Gastroesophageal sphincter (tissue), 4 donors: ENCODE results near the gene KLHL17. TPM values are rescaled to one million over a fixed set of nuclear protein-coding genes. Genes with fewer than 3 reads are reported as not detected.
"Not testable (repeated sequence)": the region's sequence is repeated elsewhere in the genome, so short reads cannot be mapped to it uniquely, and the experiment has no call there.

Experiments
- ATAC-seq: fragments of 150-250 bp; one replicate; pipeline ENCODE4 v1.9.1; 2016; ENCODE audit warnings: mild to moderate bottlenecking, moderate library complexity
- H3K27ac ChIP-seq, 4 donors: fragments of 200-600 bp; sonication (generic) in 3 of 4; 1 replicate in 3 of 4; 2 replicates in 1 of 4; pipeline ENCODE4 v1.5.1; 2016 to 2019
- H3K27me3 ChIP-seq: fragments of 200-600 bp; sonication (generic); one replicate; pipeline ENCODE4 v1.5.1; 2019
- H3K36me3 ChIP-seq, 2 donors: fragments of 200-600 bp; sonication (generic); one replicate each; pipeline ENCODE4 v1.5.1; 2019; ENCODE audit warnings: control low read depth in 1 of 2
- H3K4me1 ChIP-seq, 3 donors: fragments of 200-600 bp; sonication (generic); 1 replicate in 2 of 3; 2 replicates in 1 of 3; pipeline ENCODE4 v1.5.1; 2016 to 2019; ENCODE audit warnings: control low read depth in 2 of 3
- H3K4me3 ChIP-seq, 2 donors: fragments of 200-600 bp; sonication (generic); one replicate each; pipeline ENCODE4 v1.5.1; 2019; ENCODE audit warnings: mild to moderate bottlenecking in 1 of 2, moderate library complexity in 1 of 2
- H3K9me3 ChIP-seq, 3 donors: fragments of 200-600 bp; sonication (generic); one replicate each; pipeline ENCODE4 v1.5.1; 2017 to 2019; ENCODE audit warnings: control low read depth in 2 of 3
- EP300 ChIP-seq: sonication (generic); formaldehyde crosslinking; IDR thresholded peaks from one replicate; pipeline ENCODE4 v1.6.1; 2017; ENCODE audit warnings: antibody characterized with exemption, mild to moderate bottlenecking
- POLR2A ChIP-seq, 2 donors: fragments of 450-650 bp; IDR thresholded peaks; one replicate each; pipeline ENCODE4 v1.6.1; 2017; ENCODE audit warnings: antibody characterized with exemption in 2 of 2, mild to moderate bottlenecking in 2 of 2, moderate library complexity in 1 of 2
- POLR2AphosphoS5 ChIP-seq: sonication (generic); formaldehyde crosslinking; IDR thresholded peaks from one replicate; pipeline ENCODE4 v1.6.1; 2017; ENCODE audit warnings: antibody characterized with exemption
- WGBS, 2 donors: methylation state at CpG; one replicate each; pipeline ENCODE4 v1.1.5; 2018; ENCODE audit warnings: low coverage in 1 of 2; 5-methylcytosine and 5-hydroxymethylcytosine counted together
- total RNA-seq, 4 donors: library from RNA; depleted of rRNA; stranded (reverse); fragments of >200 nt; gene quantifications; one replicate each; pipeline ENCODE4 v1.1.0, GENCODE V29; 2016
- TF ChIP-seq, protein P1 (sequence below), 4 experiments: fragments of 200-600 bp in 2 of 4; fragments of 450-650 bp in 2 of 4; sonication (generic) in 1 of 4; IDR thresholded peaks; one replicate each; pipeline ENCODE4 v1.5.1; 2017 to 2019; ENCODE audit warnings: antibody characterized with exemption in 4 of 4, mild to moderate bottlenecking in 2 of 4, moderate library complexity in 2 of 4

Gene KLHL17
- total RNA-seq, 4 donors from 2014 or later, result 3.6 to 12.0 (median 10.1) TPM

DNA sequence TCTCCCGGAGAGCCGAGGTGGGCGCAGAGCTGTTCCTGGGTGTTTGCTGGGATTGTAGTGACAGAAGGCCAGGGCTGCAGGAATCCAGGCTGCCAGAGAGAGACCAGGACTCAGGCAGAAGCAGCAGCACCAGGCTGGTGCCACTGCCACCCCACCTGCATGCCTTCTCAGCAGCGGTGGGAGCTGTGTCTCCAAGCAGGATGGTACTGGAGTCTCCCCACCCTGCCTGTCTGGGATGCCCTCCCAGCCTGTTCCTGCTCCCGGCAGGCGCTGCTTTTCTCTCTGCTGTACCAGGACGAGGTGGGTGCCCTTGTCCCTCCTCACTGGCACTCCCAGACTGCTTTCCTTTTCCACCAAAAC lies 44.0 kb downstream of the KLHL17 start:
- H3K27ac ChIP-seq, result no peak overlapping the region
- 0% methylated on average over 1 of the region's 7 CpGs; no CpG with 5 or more reads in 1 of the 2 donors for WGBS, 2 donors
- H3K27me3 ChIP-seq, result peaks cover 25% of the 10 kb centered on the region

DNA sequence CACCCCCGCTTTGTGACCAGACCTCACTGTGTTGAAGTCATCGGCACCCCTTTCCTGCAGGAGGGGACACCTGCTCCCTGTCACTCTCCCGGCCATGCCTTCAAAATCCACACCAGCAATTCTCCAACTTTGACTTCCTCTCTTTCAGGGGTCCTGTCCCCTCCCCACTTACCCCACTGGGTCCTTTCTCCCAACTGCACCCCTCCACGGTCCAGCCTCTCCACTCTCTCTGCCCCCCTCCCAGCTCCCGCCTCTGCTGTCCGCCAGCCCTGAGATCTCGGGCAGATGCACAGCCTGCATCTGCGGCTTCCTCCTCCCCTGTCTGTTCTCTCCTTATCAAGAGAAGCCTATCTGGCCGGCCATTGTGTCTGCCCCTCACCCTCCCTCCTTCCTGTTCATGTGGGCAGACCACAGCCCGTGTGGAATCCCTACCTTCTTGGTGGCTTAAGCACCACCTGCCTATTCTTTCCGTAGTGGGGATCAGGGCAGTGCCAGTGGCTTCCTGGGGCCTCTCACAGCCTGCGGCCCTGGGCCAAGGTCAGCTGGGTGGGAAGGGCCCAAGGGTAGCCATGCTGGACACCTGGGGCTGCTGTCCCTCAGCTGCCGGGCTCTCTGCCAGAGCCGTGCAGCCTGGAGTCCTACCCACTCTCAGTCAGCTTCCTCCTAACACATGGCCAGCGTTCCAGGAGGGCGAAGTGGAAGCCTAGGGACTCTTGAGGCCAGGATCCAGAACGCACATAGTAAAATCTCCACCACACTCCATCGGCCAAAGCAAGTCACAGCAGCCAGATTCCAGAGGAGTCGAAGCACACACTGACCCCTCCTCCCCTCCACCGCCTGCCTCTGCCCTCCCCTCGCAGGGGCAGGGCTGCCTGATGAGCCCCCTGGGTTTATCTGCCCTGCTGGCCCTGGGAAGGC lies 44.7 kb downstream of the KLHL17 start:
- 25 to 68% methylated on average over 4 to 15 of the region's 21 CpGs for WGBS, 2 donors
- ATAC-seq, result no peak
- TF ChIP-seq EP300 (no peak), POLR2A (IDR thresholded peaks at IDR 0.05) (no peak), POLR2AphosphoS5 (no peak)
- TF ChIP-seq, protein P1, sequence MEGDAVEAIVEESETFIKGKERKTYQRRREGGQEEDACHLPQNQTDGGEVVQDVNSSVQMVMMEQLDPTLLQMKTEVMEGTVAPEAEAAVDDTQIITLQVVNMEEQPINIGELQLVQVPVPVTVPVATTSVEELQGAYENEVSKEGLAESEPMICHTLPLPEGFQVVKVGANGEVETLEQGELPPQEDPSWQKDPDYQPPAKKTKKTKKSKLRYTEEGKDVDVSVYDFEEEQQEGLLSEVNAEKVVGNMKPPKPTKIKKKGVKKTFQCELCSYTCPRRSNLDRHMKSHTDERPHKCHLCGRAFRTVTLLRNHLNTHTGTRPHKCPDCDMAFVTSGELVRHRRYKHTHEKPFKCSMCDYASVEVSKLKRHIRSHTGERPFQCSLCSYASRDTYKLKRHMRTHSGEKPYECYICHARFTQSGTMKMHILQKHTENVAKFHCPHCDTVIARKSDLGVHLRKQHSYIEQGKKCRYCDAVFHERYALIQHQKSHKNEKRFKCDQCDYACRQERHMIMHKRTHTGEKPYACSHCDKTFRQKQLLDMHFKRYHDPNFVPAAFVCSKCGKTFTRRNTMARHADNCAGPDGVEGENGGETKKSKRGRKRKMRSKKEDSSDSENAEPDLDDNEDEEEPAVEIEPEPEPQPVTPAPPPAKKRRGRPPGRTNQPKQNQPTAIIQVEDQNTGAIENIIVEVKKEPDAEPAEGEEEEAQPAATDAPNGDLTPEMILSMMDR (IDR thresholded peaks at IDR 0.05), result no peak
- Histone ChIP-seq H3K36me3 (peaks cover 0 to 3% of the 10 kb centered on the region in 2 donors), H3K4me3 (no peak overlapping the region), H3K27ac (no peak overlapping the region), H3K4me1 (peaks cover 0 to 42% (median 13%) of the 10 kb centered on the region in 3 donors), H3K27me3 (peaks cover 19% of the 10 kb centered on the region), H3K9me3 (no peaks in the 10 kb centered on the region)

More for the DNA sequence above, 44.0 kb downstream of the KLHL17 start:
- H3K4me1 ChIP-seq, result peaks cover 0 to 49% (median 13%) of the 10 kb centered on the region in 3 donors
- H3K4me3 ChIP-seq, result no peak overlapping the region
- no peaks in the 10 kb centered on the region for H3K9me3 ChIP-seq
- peaks cover 0 to 3% of the 10 kb centered on the region in 2 donors for H3K36me3 ChIP-seq
- TF ChIP-seq POLR2A (IDR thresholded peaks at IDR 0.05), result no peak
- ATAC-seq, result no peak

DNA sequence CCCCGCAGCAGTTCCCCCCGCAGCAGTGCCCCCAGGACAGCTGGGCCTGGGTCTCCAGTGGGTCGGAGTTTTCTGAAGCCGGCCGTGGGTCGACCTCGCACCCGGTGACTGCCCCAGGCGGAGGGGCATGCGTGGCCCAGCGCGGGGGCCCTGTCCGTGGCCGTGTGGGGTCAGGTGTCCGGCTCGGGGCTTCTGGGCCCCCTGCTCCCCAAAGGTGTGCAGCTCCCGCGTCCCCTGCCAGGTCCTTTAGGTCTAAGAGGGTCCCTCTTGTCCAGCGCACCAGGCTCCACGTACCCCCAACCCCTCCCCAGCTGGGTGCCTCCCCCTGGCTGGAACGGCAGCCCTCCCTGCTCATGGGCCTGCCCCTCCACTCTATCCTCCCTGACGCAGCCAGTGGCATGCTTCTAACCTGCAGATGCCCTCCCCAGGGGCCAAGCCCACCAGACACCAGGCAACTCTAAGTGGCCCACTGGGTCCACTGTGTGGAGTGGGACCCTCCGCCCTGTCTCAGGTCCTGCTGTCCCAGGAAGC lies 45.5 kb downstream of the KLHL17 start:
- Histone ChIP-seq H3K4me3 (no peak overlapping the region), H3K36me3 (peaks cover 0 to 3% of the 10 kb centered on the region in 2 donors), H3K4me1 (peaks cover 0 to 34% (median 13%) of the 10 kb centered on the region in 3 donors), H3K9me3 (no peaks in the 10 kb centered on the region), H3K27ac (no peak overlapping the region), H3K27me3 (peaks cover 15% of the 10 kb centered on the region)
- no peak for ATAC-seq
- WGBS, 2 donors, result no CpG with 5 or more reads among the region's 23 CpGs
- TF ChIP-seq, protein P1 (IDR thresholded peaks at IDR 0.05), result no peak
- TF ChIP-seq POLR2AphosphoS5 (no peak), EP300 (no peak), POLR2A (IDR thresholded peaks at IDR 0.05) (no peak)

DNA sequence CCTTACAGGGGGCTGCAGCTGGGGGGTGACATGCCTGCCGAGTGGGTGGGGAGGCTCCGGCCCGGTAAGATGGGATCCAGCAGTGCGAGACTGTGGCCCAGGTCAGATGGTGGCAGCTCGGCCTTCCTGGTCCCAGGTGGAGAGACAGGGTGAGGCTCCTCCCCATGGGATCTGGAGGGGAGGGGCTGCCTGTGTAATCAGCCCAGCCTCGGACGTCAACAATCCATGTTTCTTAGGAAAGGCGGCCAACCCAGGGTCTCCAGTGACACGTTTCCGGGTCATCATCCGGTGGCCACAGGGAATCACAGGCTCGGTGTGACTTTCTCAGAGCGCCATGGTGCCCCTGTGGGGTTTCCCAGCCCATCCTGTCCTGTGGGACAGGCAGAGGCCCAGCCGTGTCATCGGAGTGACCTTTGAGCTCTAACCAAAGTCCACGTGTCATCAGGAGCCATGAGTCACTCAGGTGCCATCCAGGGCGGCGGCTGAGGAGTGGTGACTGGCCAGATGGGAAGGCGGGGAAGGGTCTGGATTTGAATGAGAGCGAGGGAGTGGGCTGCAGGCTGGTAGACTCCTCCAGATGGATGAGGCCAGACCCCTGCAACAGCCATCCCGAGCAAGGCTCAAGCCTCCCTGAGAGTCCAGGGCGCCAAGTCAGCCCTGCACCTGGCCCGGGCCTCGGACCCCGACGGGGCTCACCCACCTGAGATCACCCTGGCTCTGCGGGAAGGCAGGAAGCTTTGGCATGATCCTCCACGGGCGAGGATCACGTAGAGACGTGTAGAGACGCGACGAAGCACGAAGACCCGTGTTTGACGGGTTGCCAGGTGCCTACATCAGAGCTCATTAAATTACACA lies 46.1 kb downstream of the KLHL17 start:
- peaks cover 10% of the 10 kb centered on the region for H3K27me3 ChIP-seq
- H3K27ac ChIP-seq, result no peak overlapping the region
- H3K36me3 ChIP-seq, result peaks cover 0 to 3% of the 10 kb centered on the region in 2 donors
- WGBS, 2 donors, result 85 to 86% methylated on average over 5 to 13 of the region's 37 CpGs
- no peaks in the 10 kb centered on the region for H3K9me3 ChIP-seq
- peaks cover 0 to 27% (median 10%) of the 10 kb centered on the region in 3 donors for H3K4me1 ChIP-seq
- no peak for TF ChIP-seq POLR2A (IDR thresholded peaks at IDR 0.05)
- H3K4me3 ChIP-seq, result no peak overlapping the region
- ATAC-seq, result no peak

DNA sequence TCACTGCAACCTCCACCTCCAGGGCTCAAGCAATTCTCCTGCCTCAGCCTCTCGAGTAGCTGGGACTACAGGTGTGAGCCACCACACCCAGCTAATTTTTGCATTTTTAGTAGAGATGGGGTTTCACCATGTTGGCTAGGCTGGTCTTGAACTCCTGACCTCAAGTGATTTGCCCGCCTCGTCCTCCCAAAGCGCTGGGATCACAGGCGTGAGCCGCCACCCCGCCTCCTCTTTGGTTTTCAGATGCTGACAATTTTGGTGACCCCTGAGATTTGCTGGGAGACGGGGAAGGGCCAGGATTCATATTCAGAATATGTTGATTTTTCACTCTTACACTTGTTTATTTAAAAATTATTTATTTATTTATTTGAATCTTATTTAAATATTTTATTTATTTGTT lies 49.7 kb downstream of the KLHL17 start:
- H3K27ac ChIP-seq, H3K4me3 ChIP-seq, H3K36me3 ChIP-seq, H3K9me3 ChIP-seq, H3K27me3 ChIP-seq, ATAC-seq: not testable (repeated sequence)
- 95% methylated on average over 4 of the region's 8 CpGs; no CpG with 5 or more reads in 1 of the 2 donors for WGBS, 2 donors
- H3K4me1 ChIP-seq, result peaks cover 0 to 35% (median 14%) of the 10 kb centered on the region in 3 donors

DNA sequence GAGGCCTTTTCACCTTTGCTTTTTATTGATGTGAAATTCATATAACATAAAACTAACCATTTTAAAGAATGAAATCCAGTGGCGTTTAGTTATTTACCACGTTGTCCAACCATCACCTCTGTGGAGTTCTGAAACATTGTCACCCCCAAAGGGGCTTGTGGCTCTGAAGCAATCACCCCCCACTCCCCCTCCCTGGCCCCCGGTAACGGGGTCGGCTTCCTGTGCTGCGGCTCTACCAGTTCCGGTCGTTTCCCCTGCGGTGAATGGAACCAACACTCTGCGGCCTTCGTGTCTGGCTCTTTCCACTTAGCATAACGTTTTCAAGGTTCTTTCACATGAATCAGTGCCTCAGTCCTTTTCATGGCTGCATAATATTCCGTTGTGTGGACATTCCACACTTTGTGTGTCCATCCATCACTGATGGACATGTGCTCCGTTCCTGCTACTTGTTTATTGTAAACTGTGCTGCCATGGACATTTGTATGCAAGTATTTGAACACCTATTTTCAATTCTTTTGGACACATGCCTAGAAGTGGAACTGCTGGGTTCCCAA lies 51.1 kb downstream of the KLHL17 start:
- peaks cover 0 to 28% (median 8%) of the 10 kb centered on the region in 3 donors for H3K4me1 ChIP-seq
- no peak for ATAC-seq
- no peaks in the 10 kb centered on the region for H3K36me3 ChIP-seq
- TF ChIP-seq POLR2A (IDR thresholded peaks at IDR 0.05), result no peak
- TF ChIP-seq POLR2AphosphoS5, result no peak
- no peak for TF ChIP-seq EP300
- TF ChIP-seq, protein P1 (IDR thresholded peaks at IDR 0.05), result no peak
- no peak overlapping the region for H3K4me3 ChIP-seq
- H3K9me3 ChIP-seq, result no peaks in the 10 kb centered on the region
- 73 to 92% methylated on average over 12 to 14 of the region's 14 CpGs for WGBS, 2 donors
- H3K27ac ChIP-seq, result no peak overlapping the region
- H3K27me3 ChIP-seq, result peaks cover under 1% of the 10 kb centered on the region

DNA sequence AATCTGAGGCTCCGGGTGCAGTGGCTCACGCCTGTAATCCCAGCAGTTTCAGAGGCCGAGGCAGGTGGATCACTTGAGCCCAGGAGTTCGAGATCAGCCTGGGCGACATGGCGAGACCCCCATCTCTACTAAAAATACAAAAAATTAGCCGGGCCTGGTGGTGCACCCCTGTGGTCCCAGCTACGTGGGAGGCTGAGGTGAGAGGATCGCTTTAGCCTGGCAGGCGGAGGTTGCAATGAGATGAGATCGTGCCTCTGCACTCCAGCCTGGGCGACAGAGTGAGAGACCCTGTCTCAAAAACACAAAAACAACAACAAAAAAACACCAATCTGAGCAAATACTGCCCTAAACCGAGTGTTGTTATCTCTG lies 52.3 kb downstream of the KLHL17 start:
- not testable (repeated sequence) for H3K27me3 ChIP-seq, H3K36me3 ChIP-seq, ATAC-seq, H3K9me3 ChIP-seq
- peaks cover 0 to 28% (median 8%) of the 10 kb centered on the region in 3 donors for H3K4me1 ChIP-seq
- H3K4me3 ChIP-seq, result peak overlapping the region; percentile 57 to 75
- 59% methylated on average over 11 of the region's 13 CpGs; no CpG with 5 or more reads in 1 of the 2 donors for WGBS, 2 donors
- peak overlapping the region; percentile 47 to 93 (median 91) for H3K27ac ChIP-seq
